Brain microvascular endothelial cell (primary cell): ENCODE results near the gene BCAR1.

Experiments used
- DNase-seq: peaks from one replicate; pipeline ENCODE4 v3.0.0-alpha.2; 2020
- H3K27ac ChIP-seq: fragments of 250-450 bp; sonication (Bioruptor Pico); 2 replicates; pipeline ENCODE4 v1.5.1; 2020; ENCODE audit warnings: mild to moderate bottlenecking, moderate library complexity
- H3K27me3 ChIP-seq: fragments of 250-450 bp; sonication (Bioruptor Pico); replicated peaks from 2 replicates; pipeline ENCODE4 v1.5.1; 2020; ENCODE audit warnings: mild to moderate bottlenecking
- H3K36me3 ChIP-seq: fragments of 250-450 bp; sonication (Bioruptor Pico); replicated peaks from 2 replicates; pipeline ENCODE4 v1.5.1; 2020; ENCODE audit warnings: mild to moderate bottlenecking
- H3K4me3 ChIP-seq: 2 replicates; pipeline ENCODE4 v1.5.1; 2011; ENCODE audit warnings: low read depth, mild to moderate bottlenecking, control low read depth, low read length, moderate library complexity
- CTCF ChIP-seq: IDR thresholded peaks from 2 replicates; pipeline ENCODE4 v1.5.1; 2011; ENCODE audit warnings: low read depth, mild to moderate bottlenecking, moderate library complexity, low read length, control low read depth, inconsistent platforms; ENCODE audit errors: missing control alignments
- in situ Hi-C: cut with HindIII; loops from 2 replicates; pipeline ENCODE4 v1.10.0; 2017; ENCODE audit warnings: low sequenced_read_pairs, low pct_ligation_motif_present

Gene BCAR1

GRCh38 chr16:75266738-75267630, 15.6 kb upstream of the BCAR1 start:
- TF ChIP-seq CTCF, result no peak
- no peak overlapping the region for H3K27ac ChIP-seq
- no peak for DNase-seq
- H3K36me3 ChIP-seq, result peaks cover 15% of the 10 kb centered on the region
- in situ Hi-C loops, result no loop called here
- H3K4me3 ChIP-seq, result no peak overlapping the region
- no peaks in the 10 kb centered on the region for H3K27me3 ChIP-seq

GRCh38 chr16:75265911-75266701, 14.7 kb upstream of the BCAR1 start:
- Histone ChIP-seq H3K4me3 (peak overlapping the region; percentile 94), H3K27ac (peak overlapping the region; percentile 92), H3K36me3 (peaks cover 15% of the 10 kb centered on the region), H3K27me3 (no peaks in the 10 kb centered on the region)
- in situ Hi-C loops, result no loop called here
- DNase-seq, result peak; percentile 46
- TF ChIP-seq CTCF, result no peak

GRCh38 chr16:75264999-75265910, 13.8 kb upstream of the BCAR1 start:
- in situ Hi-C loops, result no loop called here
- DNase-seq, result no peak
- H3K4me3 ChIP-seq, result peak overlapping the region; percentile 94
- H3K36me3 ChIP-seq, result peaks cover 15% of the 10 kb centered on the region
- H3K27me3 ChIP-seq, result no peaks in the 10 kb centered on the region
- no peak for TF ChIP-seq CTCF
- H3K27ac ChIP-seq, result peak overlapping the region; percentile 92

- peak overlapping the region; percentile 94 for H3K4me3 ChIP-seq
- TF ChIP-seq CTCF, result no peak
- DNase-seq, result no peak
- peak overlapping the region; percentile 92 for H3K27ac ChIP-seq
- no peaks in the 10 kb centered on the region for H3K27me3 ChIP-seq
- peaks cover 15% of the 10 kb centered on the region for H3K36me3 ChIP-seq
- in situ Hi-C loops, result no loop called here
Observed at GRCh38 chr16:75264457-75264998, 13.1 kb upstream of the BCAR1 start.

GRCh38 chr16:75263963-75264445, 12.6 kb upstream of the BCAR1 start:
- DNase-seq, result no peak
- TF ChIP-seq CTCF, result no peak
- H3K4me3 ChIP-seq, result peak overlapping the region; percentile 94
- in situ Hi-C loops, result no loop called here
- H3K36me3 ChIP-seq, result peaks cover 15% of the 10 kb centered on the region
- peak overlapping the region; percentile 92 for H3K27ac ChIP-seq
- H3K27me3 ChIP-seq, result no peaks in the 10 kb centered on the region
